ENCODE results near the gene CCDC40.

DNA sequence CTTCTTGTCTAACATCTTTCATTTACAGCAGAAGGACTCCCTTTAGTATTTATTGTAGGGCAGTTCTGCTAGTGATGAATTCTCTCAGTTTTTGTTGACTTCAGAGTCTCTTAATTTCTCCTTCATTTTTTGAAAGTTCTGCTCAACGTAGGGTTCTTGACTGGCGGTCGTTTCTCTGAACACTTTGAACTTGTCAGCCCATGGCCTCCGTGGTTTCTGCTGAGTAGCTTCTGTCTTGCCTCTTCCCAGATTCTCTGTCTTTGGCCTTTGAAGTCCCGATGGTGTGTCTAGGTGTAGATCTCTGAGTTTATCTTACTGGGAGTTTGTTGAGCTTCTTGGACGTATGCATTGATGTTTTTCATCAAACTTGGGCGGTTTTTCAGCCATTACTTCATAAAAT lies 78.3 kb downstream of the CCDC40 start:
- TF ChIP-seq, protein P1, sequence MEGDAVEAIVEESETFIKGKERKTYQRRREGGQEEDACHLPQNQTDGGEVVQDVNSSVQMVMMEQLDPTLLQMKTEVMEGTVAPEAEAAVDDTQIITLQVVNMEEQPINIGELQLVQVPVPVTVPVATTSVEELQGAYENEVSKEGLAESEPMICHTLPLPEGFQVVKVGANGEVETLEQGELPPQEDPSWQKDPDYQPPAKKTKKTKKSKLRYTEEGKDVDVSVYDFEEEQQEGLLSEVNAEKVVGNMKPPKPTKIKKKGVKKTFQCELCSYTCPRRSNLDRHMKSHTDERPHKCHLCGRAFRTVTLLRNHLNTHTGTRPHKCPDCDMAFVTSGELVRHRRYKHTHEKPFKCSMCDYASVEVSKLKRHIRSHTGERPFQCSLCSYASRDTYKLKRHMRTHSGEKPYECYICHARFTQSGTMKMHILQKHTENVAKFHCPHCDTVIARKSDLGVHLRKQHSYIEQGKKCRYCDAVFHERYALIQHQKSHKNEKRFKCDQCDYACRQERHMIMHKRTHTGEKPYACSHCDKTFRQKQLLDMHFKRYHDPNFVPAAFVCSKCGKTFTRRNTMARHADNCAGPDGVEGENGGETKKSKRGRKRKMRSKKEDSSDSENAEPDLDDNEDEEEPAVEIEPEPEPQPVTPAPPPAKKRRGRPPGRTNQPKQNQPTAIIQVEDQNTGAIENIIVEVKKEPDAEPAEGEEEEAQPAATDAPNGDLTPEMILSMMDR (IDR thresholded peaks at IDR 0.05 in 2 of 3, conservative IDR thresholded peaks at IDR 0.05 in 1 of 3; ENCODE audit: control insufficient read depth in 2 of 3, extremely low read depth in 1 of 3, insufficient read depth in 1 of 3, low read depth in 3 of 3, low read length in 3 of 3): no peak
- TF ChIP-seq BHLHE40 (IDR thresholded peaks at IDR 0.05; ENCODE audit: borderline replicate concordance in 1 of 2, low read depth in 2 of 2, low read length in 1 of 2) (no peak), NFYB (IDR thresholded peaks at IDR 0.05; ENCODE audit: insufficient read depth, low read depth, low read length) (no peak), NR2C1 (IDR thresholded peaks at IDR 0.05) (no peak), RB1 (IDR thresholded peaks at IDR 0.05; ENCODE audit: borderline replicate concordance) (no peak), SMC3 (IDR thresholded peaks at IDR 0.05; ENCODE audit: borderline replicate concordance, low read length) (no peak), FOXK2 (IDR thresholded peaks at IDR 0.05) (no peak), ASH2L (IDR thresholded peaks at IDR 0.05; ENCODE audit: borderline replicate concordance, low read depth) (no peak), MTA2 (IDR thresholded peaks at IDR 0.05; ENCODE audit: low read depth) (no peak), RAD21 (IDR thresholded peaks at IDR 0.05; ENCODE audit: insufficient read depth, low read depth, low read length) (no peak), POLR2AphosphoS5 (IDR thresholded peaks at IDR 0.05; ENCODE audit: low read length) (no peak), EZH2 (IDR thresholded peaks at IDR 0.05; ENCODE audit: borderline replicate concordance, control insufficient read depth, low read depth, low read length) (no peak)
- TF ChIP-seq, protein P2, sequence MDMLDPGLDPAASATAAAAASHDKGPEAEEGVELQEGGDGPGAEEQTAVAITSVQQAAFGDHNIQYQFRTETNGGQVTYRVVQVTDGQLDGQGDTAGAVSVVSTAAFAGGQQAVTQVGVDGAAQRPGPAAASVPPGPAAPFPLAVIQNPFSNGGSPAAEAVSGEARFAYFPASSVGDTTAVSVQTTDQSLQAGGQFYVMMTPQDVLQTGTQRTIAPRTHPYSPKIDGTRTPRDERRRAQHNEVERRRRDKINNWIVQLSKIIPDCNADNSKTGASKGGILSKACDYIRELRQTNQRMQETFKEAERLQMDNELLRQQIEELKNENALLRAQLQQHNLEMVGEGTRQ (IDR thresholded peaks at IDR 0.05; ENCODE audit: borderline replicate concordance, low read depth, low read length): no peak
